ENCODE measurements around the gene ARL3. TPM values are rescaled to one million over a fixed set of nuclear protein-coding genes. Genes with fewer than 3 reads are reported as not detected.
A peak's percentile ranks its signal among the peaks of the same experiment; 100 is the strongest.

The ARL3 gene
- total RNA-seq, 2 experiments from 2014 or later = 0.99 to 1.3 TPM

GRCh38 chr10:102649797-102650654, 64.2 kb downstream of the ARL3 start:
- Mint-ChIP-seq H3K27ac (peak overlapping the region; percentile 97), H3K27me3 (no peaks in the 10 kb centered on the region), H3K36me3 (ENCODE audit: low read depth) (peaks cover 59% of the 10 kb centered on the region), H3K4me3 (peak overlapping the region; percentile 52), H3K4me1 (ENCODE audit: low read depth) (peaks cover 84% of the 10 kb centered on the region), H3K9me3 (no peaks in the 10 kb centered on the region)
- ATAC-seq (ENCODE audit: poor library complexity) = no peak
- H3K9me3 ChIP-seq (ENCODE audit: control insufficient read depth in 1 of 2, insufficient read depth in 1 of 2, low read length in 2 of 2) = no peaks in the 10 kb centered on the region
- intact Hi-C loops (cut with DNase I, micrococcal nuclease) = loop anchor here in 1 of 2 experiments (10.0 kb wide), 1 partner anchor 255 kb away; the partner anchor contains the start of gene NFKB2
- H3K27ac ChIP-seq (ENCODE audit: low read depth in 1 of 2, low read length in 2 of 2) = peak overlapping the region in 1 of 2 donors; percentile 93
- peaks cover 27% of the 10 kb centered on the region for H3K36me3 ChIP-seq (ENCODE audit: insufficient read depth, low read length)
- H3K4me3 ChIP-seq (ENCODE audit: low read length) = peak overlapping the region; percentile 34
- TF ChIP-seq CTCF (IDR thresholded peaks at IDR 0.05) = no peak
- ChIA-PET POLR2A (interaction anchor here (0.9 to 7.0 kb wide), 4 partner anchors 10 to 94 kb away, joined by 4 to 121 read pairs (median 5); partner anchors contain the start of genes SFXN2 and WBP1L), CTCF (interaction anchor here (0.7 to 1.3 kb wide), 2 partner anchors 19 to 65 kb away, joined by 3 read pairs; partner anchors contain the start of gene SFXN2)
- H3K27me3 ChIP-seq (ENCODE audit: control insufficient read depth in 1 of 2, insufficient read depth in 2 of 2, low read length in 2 of 2) = no peaks in the 10 kb centered on the region
- peaks cover 80% of the 10 kb centered on the region for H3K4me1 ChIP-seq (ENCODE audit: insufficient read depth, low read length)
- DNase-seq = peak in 1 of 14 experiments; percentile 2

GRCh38 chr10:102648889-102649796, 65.1 kb downstream of the ARL3 start:
- DNase-seq (peak in 10 of 14 experiments; percentile 27 to 69 (median 51)), ATAC-seq (ENCODE audit: poor library complexity) (peak; percentile 5)
- peak overlapping the region; percentile 97 for H3K4me3 Mint-ChIP-seq
- intact Hi-C loops (cut with DNase I, micrococcal nuclease) = loop anchor here in 1 of 2 experiments (10.0 kb wide), 1 partner anchor 254 kb away; the partner anchor contains the start of gene NFKB2
- H3K4me1 Mint-ChIP-seq (ENCODE audit: low read depth) = peaks cover 87% of the 10 kb centered on the region
- TF ChIP-seq CTCF (IDR thresholded peaks at IDR 0.05) = no peak
- Histone ChIP-seq H3K27me3 (ENCODE audit: control insufficient read depth in 1 of 2, insufficient read depth in 2 of 2, low read length in 2 of 2) (no peaks in the 10 kb centered on the region), H3K9me3 (ENCODE audit: control insufficient read depth in 1 of 2, insufficient read depth in 1 of 2, low read length in 2 of 2) (no peaks in the 10 kb centered on the region), H3K4me1 (ENCODE audit: insufficient read depth, low read length) (peaks cover 86% of the 10 kb centered on the region), H3K36me3 (ENCODE audit: insufficient read depth, low read length) (peaks cover 20% of the 10 kb centered on the region), H3K27ac (ENCODE audit: low read depth in 1 of 2, low read length in 2 of 2) (peak overlapping the region; percentile 54 to 93), H3K4me3 (ENCODE audit: low read length) (peak overlapping the region; percentile 34)
- ChIA-PET CTCF (interaction anchor here (0.7 to 1.3 kb wide), 2 partner anchors 20 to 65 kb away, joined by 3 read pairs; partner anchors contain the start of gene SFXN2), POLR2A (interaction anchor here (0.9 to 7.0 kb wide), 5 partner anchors 11 to 95 kb away, joined by 3 to 121 read pairs (median 4); partner anchors contain the start of genes SFXN2 and WBP1L)
- peak overlapping the region; percentile 97 for H3K27ac Mint-ChIP-seq
- no peaks in the 10 kb centered on the region for H3K9me3 Mint-ChIP-seq
- no peaks in the 10 kb centered on the region for H3K27me3 Mint-ChIP-seq
- peaks cover 56% of the 10 kb centered on the region for H3K36me3 Mint-ChIP-seq (ENCODE audit: low read depth)

Measured in CD4-positive, alpha-beta T cell (primary cell).